HCT116 (cell line): Measurements from ENCODE around the gene GTF3C5.

Experiments
- ATF3 ChIP-seq: IDR thresholded peaks from 2 replicates; pipeline ENCODE4 v1.6.1; 2012
- CEBPB ChIP-seq: IDR thresholded peaks from 2 replicates; pipeline ENCODE4 v1.6.1; 2012; ENCODE audit warnings: low read depth
- EZH2 ChIP-seq: fragments of 200-600 bp; sonication (generic); IDR thresholded peaks from 2 replicates; pipeline ENCODE4 v1.6.1; 2017; ENCODE audit warnings: antibody characterized with exemption, mixed run types
- EZH2phosphoT487 ChIP-seq: fragments of 200-600 bp; IDR thresholded peaks from 2 replicates; pipeline ENCODE4 v1.6.1; 2018; ENCODE audit warnings: antibody characterized with exemption, borderline replicate concordance
- POLR2A ChIP-seq: IDR thresholded peaks from 2 replicates; pipeline ENCODE4 v1.7.0; 2011; ENCODE audit warnings: borderline replicate concordance; ENCODE audit not compliant: insufficient read depth, insufficient read length; ENCODE audit errors: extremely low read depth
- RAD21 ChIP-seq: IDR thresholded peaks from 2 replicates; pipeline ENCODE4 v1.6.1; 2012; ENCODE audit warnings: low read depth, mild to moderate bottlenecking
- SIN3A ChIP-seq: IDR thresholded peaks from 2 replicates; pipeline ENCODE4 v1.6.1; 2012; ENCODE audit warnings: low read depth
- SRF ChIP-seq: IDR thresholded peaks from 2 replicates; pipeline ENCODE4 v1.6.1; 2012; ENCODE audit warnings: low read depth
- TF ChIP-seq, protein P1 (sequence below), 3 experiments: fragments of 200-600 bp in 1 of 3; sonication (generic) in 1 of 3; IDR thresholded peaks in 2 of 3; conservative IDR thresholded peaks in 1 of 3; 2 replicates each; pipeline ENCODE4 v1.5.1; 2012 to 2017; ENCODE audit warnings: low read depth in 2 of 3, low read length in 2 of 3, antibody characterized with exemption in 1 of 3, borderline replicate concordance in 1 of 3, control low read depth in 1 of 3, mild to moderate bottlenecking in 1 of 3, mixed read lengths in 1 of 3, mixed run types in 1 of 3, moderate library complexity in 1 of 3; ENCODE audit not compliant: insufficient read depth in 1 of 3

DNA sequence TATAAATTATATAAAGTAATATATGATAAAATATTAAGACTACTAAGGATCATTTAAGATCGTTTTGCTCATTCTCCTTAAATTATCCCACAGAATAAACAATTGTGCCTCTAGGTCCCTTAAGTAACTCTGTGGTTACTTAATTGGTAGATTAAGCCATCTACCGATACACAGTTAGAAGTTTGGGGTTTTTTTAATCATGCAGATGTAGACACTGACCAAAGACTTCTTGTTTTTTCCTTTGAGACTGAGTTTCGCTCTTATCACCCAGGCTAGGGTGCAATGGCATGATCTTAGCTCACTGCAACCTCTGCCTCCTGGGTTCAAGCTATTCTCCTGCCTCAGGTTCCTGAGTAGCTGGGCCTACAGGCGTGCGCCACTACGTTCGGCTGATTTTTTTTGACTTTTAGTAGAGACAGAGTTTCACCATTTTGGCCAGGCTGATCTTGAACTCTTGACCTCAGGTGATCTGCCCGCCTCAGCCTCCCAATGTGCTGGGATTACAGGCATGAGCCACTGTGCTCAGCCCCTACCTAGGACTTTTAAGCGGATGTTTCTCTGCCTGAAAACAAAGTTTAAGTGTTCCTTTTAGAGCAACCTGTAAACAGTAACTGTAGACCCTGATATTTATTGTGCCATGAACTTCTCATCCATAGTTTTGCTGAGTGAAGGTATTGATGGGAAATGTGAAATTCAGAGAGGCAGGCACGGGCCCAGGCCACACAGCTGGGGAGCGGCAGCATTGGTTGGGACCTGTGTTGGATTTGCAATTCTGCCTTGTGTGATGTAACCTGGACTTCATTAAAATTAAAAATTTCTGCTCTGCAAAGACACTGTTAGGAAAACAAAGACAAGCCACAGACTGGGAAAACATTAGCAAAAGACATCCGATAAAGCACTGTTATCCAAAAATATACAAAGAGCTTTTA, 42.6 kb downstream of the GTF3C5 start:
- TF ChIP-seq SIN3A, result no peak
- TF ChIP-seq, protein P1, sequence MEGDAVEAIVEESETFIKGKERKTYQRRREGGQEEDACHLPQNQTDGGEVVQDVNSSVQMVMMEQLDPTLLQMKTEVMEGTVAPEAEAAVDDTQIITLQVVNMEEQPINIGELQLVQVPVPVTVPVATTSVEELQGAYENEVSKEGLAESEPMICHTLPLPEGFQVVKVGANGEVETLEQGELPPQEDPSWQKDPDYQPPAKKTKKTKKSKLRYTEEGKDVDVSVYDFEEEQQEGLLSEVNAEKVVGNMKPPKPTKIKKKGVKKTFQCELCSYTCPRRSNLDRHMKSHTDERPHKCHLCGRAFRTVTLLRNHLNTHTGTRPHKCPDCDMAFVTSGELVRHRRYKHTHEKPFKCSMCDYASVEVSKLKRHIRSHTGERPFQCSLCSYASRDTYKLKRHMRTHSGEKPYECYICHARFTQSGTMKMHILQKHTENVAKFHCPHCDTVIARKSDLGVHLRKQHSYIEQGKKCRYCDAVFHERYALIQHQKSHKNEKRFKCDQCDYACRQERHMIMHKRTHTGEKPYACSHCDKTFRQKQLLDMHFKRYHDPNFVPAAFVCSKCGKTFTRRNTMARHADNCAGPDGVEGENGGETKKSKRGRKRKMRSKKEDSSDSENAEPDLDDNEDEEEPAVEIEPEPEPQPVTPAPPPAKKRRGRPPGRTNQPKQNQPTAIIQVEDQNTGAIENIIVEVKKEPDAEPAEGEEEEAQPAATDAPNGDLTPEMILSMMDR (IDR thresholded peaks at IDR 0.05 in 2 of 3, conservative IDR thresholded peaks at IDR 0.05 in 1 of 3; ENCODE audit: borderline replicate concordance in 1 of 3, insufficient read depth in 1 of 3, low read depth in 2 of 3, low read length in 2 of 3), result no peak
- TF ChIP-seq EZH2, result no peak
- no peak for TF ChIP-seq RAD21
- TF ChIP-seq SRF, result no peak
- no peak for TF ChIP-seq POLR2A
- no peak for TF ChIP-seq EZH2phosphoT487
- TF ChIP-seq CEBPB, result no peak
- no peak for TF ChIP-seq ATF3
